Mononuclear cell (primary cell): ENCODE data around the gene CNNM2. TPM values are rescaled to one million over a fixed set of nuclear protein-coding genes. Genes with fewer than 3 reads are reported as not detected.

Source experiments
- H3K27me3 ChIP-seq: 2 replicates; pipeline ENCODE4 v1.6.0; 2011; ENCODE audit warnings: low read length, control low read depth; ENCODE audit not compliant: insufficient read depth
- H3K4me1 ChIP-seq: 2 replicates; pipeline ENCODE4 v1.5.1; 2011; ENCODE audit warnings: mild to moderate bottlenecking, low read length, control low read depth; ENCODE audit not compliant: insufficient read depth
- H3K4me3 ChIP-seq: 2 replicates; pipeline ENCODE4 v1.5.1; 2011; ENCODE audit warnings: mild to moderate bottlenecking, low read length, moderate library complexity
- H3K9me3 ChIP-seq: 2 replicates; pipeline ENCODE4 v1.5.1; 2011; ENCODE audit warnings: low read depth, mild to moderate bottlenecking, control low read depth, low read length
- total RNA-seq: library from RNA; depleted of rRNA; stranded (reverse); fragments of >200 nt; gene quantifications from one replicate; pipeline ENCODE4 v1.2.3, GENCODE V29; 2012

CNNM2 gene
- total RNA-seq, 1 donor = 7.3 TPM

DNA sequence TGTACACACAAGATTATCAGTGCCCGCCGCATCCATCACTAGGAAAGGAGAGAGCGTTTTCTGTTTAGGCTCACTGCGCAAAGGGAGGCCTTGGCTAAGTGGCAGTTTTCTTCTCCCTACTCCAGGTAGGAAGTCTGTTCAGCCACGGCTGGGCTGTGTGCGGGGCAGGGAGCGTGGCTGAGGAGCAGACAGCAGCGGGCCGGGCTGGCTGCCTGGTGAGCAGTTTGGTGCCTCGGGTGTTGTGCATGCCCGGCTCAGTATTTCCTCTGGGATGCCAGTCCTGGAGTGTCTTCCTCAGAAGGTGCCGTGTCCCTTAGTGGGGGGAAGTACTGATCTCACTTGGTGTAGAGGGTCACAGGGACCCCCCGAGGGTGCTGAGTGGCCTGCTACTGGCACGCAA is 160.6 kb downstream of the CNNM2 start:
- no peaks in the 10 kb centered on the region for H3K4me1 ChIP-seq
- H3K27me3 ChIP-seq = no peaks in the 10 kb centered on the region
- no peak overlapping the region for H3K4me3 ChIP-seq
- no peaks in the 10 kb centered on the region for H3K9me3 ChIP-seq

- H3K4me1 ChIP-seq = no peaks in the 10 kb centered on the region
- H3K27me3 ChIP-seq = no peaks in the 10 kb centered on the region
These were observed 161.0 kb downstream of the CNNM2 start for GRCh38 chr10:103079100-103079499.

DNA sequence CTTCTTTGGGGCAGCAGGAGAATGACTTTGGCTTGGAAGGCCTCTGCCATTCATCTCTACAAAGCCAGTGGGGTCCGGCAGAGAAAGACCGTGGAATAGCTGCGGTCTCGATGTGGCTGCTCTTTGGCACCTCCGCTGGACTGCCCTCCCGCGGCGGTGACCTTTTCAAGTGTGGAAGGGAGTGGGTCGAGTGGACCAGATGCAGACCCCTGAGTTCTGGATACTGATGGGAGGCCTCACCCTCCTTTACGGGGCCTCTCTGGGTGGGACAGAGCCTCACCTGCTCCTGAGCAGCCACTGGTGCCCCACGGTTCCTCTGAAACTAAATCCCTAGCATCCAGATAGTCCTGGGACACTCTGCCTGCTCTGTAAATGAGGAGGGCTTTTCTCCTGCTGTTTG is 161.9 kb downstream of the CNNM2 start:
- H3K27me3 ChIP-seq = no peaks in the 10 kb centered on the region
- H3K4me1 ChIP-seq = no peaks in the 10 kb centered on the region
- no peaks in the 10 kb centered on the region for H3K9me3 ChIP-seq
- no peak overlapping the region for H3K4me3 ChIP-seq

More at GRCh38 chr10:103079100-103079499, 161.0 kb downstream of the CNNM2 start:
- Histone ChIP-seq H3K4me3 (no peak overlapping the region), H3K9me3 (no peaks in the 10 kb centered on the region)

DNA sequence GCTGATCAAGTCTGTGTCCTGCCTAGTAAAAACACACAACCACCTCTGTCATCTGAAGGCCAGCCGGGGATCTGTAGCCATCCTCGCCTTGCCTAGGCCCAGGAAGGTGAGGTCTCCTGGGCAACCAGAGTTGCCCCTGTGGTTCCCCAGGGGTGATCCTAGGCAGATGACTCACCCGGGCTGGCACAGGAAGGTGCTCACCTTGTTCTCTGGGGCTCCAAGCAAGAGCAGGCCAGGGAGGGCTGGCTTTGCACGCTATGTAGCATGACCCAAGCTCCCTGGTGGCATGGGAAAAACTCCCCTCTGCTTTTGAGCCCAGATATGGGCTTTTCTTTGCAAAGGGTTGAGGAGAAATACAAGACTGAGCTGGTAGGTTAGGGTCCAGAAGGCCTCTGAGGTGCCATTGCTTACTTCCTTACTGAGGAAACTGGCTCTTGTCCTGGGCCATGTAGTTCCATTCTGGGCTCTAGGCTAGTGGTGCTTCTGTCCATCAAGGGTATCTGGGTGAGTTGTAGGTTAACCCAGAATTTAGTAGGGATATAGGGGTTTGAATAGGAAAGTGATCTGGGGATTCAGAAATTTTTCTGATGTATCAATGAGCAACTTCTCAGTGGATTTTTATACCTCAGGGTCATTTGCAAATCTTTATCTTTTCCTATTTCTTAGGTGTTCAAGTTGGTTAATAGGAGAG is 162.9 kb downstream of the CNNM2 start:
- Histone ChIP-seq H3K9me3 (no peaks in the 10 kb centered on the region), H3K4me3 (no peak overlapping the region), H3K27me3 (no peaks in the 10 kb centered on the region), H3K4me1 (no peaks in the 10 kb centered on the region)

- H3K4me1 ChIP-seq = no peaks in the 10 kb centered on the region
- H3K27me3 ChIP-seq = no peaks in the 10 kb centered on the region
- no peaks in the 10 kb centered on the region for H3K9me3 ChIP-seq
- H3K4me3 ChIP-seq = no peak overlapping the region
These were observed 164.6 kb downstream of the CNNM2 start for GRCh38 chr10:103082683-103083082.

- Histone ChIP-seq H3K9me3 (no peaks in the 10 kb centered on the region), H3K4me3 (no peak overlapping the region), H3K27me3 (no peaks in the 10 kb centered on the region), H3K4me1 (no peaks in the 10 kb centered on the region)
These were observed 165.3 kb downstream of the CNNM2 start for GRCh38 chr10:103083266-103083976.

DNA sequence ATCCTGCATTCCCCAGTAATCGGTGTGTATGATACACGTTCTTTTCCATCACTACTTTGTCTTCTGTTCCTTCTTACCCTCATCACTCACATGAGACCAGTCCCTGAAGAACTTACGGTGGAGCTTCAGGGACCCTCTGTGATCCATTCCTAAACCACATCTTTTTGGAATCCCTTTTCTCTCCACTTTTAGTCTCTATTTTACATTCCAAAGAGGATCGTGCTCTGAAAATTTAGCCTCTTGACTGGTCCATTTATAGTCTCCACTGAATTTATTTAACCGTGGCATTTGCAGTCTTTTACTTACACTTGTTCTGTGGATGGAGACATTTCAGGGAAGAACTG is 165.9 kb downstream of the CNNM2 start:
- Histone ChIP-seq H3K4me1 (no peaks in the 10 kb centered on the region), H3K27me3 (no peaks in the 10 kb centered on the region), H3K9me3 (no peaks in the 10 kb centered on the region), H3K4me3 (no peak overlapping the region)

DNA sequence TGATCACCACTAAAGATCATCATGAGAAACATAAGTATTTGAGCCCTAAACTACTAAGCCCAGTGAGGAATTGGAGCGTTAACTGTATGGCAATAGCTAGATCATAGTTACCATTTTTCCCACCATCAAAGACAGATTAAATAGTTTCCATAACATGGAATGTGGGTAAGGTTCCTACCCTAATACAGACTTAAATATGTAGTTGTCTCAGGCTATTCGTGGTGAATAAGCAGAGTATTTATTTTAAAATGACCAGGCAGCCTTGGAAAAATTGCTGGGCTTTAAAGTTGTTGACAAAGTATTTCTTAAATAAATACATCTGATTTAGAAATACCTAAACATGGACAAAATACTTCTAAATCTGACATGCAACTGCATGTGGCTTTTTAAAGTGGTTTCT is 168.2 kb downstream of the CNNM2 start:
- H3K27me3 ChIP-seq = no peaks in the 10 kb centered on the region
- no peaks in the 10 kb centered on the region for H3K9me3 ChIP-seq
- H3K4me1 ChIP-seq = no peaks in the 10 kb centered on the region
- H3K4me3 ChIP-seq = no peak overlapping the region

DNA sequence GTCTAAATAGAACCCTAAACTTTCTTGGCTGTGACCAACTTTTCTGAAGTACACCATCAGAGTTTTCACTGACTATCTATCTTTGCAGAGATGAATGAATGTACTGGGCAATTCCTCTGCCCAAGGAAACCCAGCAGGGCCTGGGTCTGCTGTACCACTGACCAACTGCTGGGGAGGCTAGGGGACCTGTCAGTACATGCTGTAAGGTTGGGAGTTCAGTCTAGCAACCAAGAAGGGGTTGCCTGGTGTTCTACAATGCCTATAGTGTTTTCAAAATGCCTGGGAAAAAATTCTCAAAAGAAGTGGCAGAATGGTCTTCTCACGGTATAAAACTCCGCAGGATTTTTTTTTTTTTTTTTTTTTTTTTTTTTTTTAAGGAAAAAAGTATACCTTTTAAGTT is 168.7 kb downstream of the CNNM2 start:
- no peaks in the 10 kb centered on the region for H3K4me1 ChIP-seq
- no peak overlapping the region for H3K4me3 ChIP-seq
- H3K9me3 ChIP-seq = no peaks in the 10 kb centered on the region
- H3K27me3 ChIP-seq = no peaks in the 10 kb centered on the region

- H3K4me1 ChIP-seq = no peaks in the 10 kb centered on the region
- no peaks in the 10 kb centered on the region for H3K9me3 ChIP-seq
- H3K27me3 ChIP-seq = no peaks in the 10 kb centered on the region
- H3K4me3 ChIP-seq = no peak overlapping the region
These were observed 171.4 kb downstream of the CNNM2 start for GRCh38 chr10:103089493-103089892.

DNA sequence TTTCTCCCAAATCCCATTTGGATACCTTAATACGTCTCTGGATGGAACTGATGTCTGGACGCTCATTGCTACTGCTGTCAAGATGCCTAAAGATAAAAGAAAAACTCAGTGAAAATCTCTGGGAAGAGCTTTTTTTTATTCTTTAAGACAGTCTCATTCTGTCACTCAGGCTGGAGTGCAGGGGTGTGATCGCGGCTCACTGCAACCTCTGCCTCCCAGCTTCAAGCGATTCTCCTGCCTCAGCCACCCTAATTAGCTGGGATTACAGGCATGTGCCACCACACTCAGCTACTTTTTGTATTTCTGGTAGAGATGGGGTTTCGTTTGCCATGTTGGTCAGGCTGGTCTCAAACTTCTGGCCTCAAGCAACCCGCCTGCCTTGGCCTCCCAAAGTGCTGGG is 172.8 kb downstream of the CNNM2 start:
- Histone ChIP-seq H3K4me1 (no peaks in the 10 kb centered on the region), H3K27me3 (no peaks in the 10 kb centered on the region), H3K4me3 (no peak overlapping the region), H3K9me3 (no peaks in the 10 kb centered on the region)

DNA sequence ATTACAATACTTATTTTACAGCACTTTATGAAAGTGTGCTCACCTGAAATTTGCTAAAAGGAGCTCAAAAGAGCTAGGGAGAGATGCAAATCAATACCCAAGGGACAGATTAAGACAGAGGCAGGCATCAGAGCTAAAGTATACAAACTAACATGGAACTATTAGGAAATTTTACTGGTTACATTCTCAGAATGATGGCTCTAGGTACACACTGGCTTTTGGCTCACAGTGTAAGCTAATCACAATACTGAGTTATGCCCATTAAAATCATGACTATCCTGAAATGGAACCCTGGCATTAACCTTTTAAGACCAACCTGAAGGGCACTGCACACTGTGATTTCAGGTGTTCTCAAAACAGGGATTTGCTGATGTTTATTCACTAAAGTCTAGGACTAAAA is 176.9 kb downstream of the CNNM2 start:
- H3K4me1 ChIP-seq = no peaks in the 10 kb centered on the region
- no peaks in the 10 kb centered on the region for H3K9me3 ChIP-seq
- no peaks in the 10 kb centered on the region for H3K27me3 ChIP-seq
- H3K4me3 ChIP-seq = no peak overlapping the region

DNA sequence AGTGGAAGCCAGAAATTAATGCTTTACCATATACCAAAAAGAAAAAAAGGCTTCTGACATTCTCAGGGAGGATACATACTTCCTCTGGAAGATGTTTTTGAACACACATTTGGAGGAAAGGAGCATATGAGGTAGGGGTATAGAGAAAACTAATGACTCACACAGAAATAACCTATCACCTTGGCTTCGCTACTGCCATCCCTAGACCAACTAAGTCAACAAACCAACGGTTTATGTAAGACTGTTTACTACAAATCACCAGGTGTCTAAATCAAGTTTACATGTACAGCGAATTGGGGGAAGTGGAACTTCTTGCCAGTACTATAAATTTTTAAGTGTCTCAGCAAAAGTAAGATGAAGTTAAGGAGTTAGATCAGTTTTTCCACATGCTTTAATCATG is 178.0 kb downstream of the CNNM2 start:
- Histone ChIP-seq H3K27me3 (no peaks in the 10 kb centered on the region), H3K4me1 (no peaks in the 10 kb centered on the region), H3K4me3 (no peak overlapping the region)

DNA sequence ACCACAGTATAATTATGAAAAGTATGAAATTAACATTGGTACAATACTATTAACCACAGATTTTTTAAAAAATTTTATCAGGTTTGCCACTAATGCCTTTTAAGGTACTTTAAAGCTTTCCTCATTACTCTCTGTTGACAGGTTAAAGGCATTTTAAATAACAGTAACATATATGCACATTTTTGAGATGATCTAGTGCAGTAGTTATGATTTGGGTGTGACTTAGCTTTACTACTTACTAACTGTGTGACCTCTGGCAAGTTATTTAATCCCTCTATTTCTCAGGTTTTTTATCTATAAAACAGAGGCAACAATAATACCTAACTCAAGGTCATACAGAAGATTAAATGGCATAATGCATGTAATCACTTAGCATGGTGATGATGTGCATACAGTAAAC is 180.1 kb downstream of the CNNM2 start:
- H3K9me3 ChIP-seq = no peaks in the 10 kb centered on the region
- H3K4me3 ChIP-seq = no peak overlapping the region
- H3K27me3 ChIP-seq = no peaks in the 10 kb centered on the region
- no peaks in the 10 kb centered on the region for H3K4me1 ChIP-seq

More for the DNA sequence above, 178.0 kb downstream of the CNNM2 start:
- no peaks in the 10 kb centered on the region for H3K9me3 ChIP-seq

- Histone ChIP-seq H3K9me3 (no peaks in the 10 kb centered on the region), H3K4me3 (no peak overlapping the region), H3K27me3 (no peaks in the 10 kb centered on the region), H3K4me1 (no peaks in the 10 kb centered on the region)
These were observed 182.5 kb downstream of the CNNM2 start for GRCh38 chr10:103100620-103101019.

GRCh38 chr10:103102195-103102594 is 184.1 kb downstream of the CNNM2 start:
- no peak overlapping the region for H3K4me3 ChIP-seq
- no peaks in the 10 kb centered on the region for H3K9me3 ChIP-seq
- H3K27me3 ChIP-seq = no peaks in the 10 kb centered on the region
- no peaks in the 10 kb centered on the region for H3K4me1 ChIP-seq
